Amniotic stem cell (primary cell): Measurements from ENCODE around the gene TMEM191B.
"Not testable (repeated sequence)": the region's sequence is repeated elsewhere in the genome, so short reads cannot be mapped to it uniquely, and the experiment has no call there.

Experiments
- DNase-seq: peaks from one replicate; lab custom pipeline; 2025; lab: John Stamatoyannopoulos, UW

The TMEM191B gene

GRCh38 chr22:18558516-18558915, 30.9 kb downstream of the TMEM191B start:
- not testable (repeated sequence) for DNase-seq

DNA sequence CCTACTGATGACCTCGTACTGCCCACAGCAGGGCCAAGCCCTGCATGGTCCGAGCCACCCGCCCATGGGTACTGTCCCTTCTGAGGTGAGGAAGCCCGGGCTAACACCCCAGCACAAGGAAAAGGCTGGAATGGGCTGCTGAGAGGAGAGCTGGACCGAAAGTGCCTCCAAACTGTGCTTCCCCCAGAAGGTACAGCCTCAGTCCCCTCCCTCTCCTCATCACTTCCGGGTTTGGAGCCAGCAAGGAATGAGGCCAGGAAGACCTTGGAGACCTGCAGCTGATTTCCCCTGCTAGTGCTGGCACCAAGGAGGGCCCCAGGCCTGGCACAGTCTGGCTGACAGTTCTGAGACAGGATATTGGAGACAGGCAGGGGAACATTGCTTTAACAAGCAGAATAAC, 31.3 kb downstream of the TMEM191B start:
- DNase-seq = not testable (repeated sequence)

GRCh38 chr22:18560099-18560974, 32.7 kb downstream of the TMEM191B start:
- not testable (repeated sequence) for DNase-seq

- DNase-seq = not testable (repeated sequence)
Observed at GRCh38 chr22:18570509-18571246, 43.1 kb downstream of the TMEM191B start.

DNA sequence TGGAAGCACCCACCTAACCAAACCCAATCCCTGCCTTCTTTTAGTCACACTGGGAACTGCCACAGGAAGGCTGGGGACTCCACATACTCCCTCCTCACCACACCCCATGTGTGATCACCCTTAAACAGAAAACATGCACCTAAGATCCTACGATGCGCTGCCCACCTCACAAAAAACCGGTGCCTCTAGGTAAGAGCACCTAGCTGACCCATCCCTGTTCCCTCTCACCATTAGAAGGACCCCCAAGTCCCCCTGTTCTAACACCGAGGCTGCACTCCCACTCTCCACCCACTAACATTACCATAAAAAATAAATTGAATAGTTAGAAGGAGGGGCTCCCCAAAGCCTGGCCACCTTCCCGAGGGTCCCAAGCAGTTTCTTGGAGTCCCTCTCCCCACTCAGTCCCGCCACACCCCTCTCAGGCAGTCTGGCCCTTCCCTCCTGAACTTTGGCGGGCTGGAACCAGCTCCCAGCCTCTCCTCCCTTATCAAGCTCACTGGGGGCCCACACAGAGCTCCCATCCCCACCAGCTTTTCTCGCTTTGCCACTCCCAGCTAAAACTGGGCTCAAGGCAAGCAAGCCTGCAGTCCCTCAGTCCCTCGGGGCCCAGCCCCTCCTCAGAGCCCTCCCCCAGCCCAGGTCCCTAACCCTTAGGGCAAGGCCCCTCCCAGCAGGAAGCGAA, 46.0 kb downstream of the TMEM191B start:
- not testable (repeated sequence) for DNase-seq

GRCh38 chr22:18574555-18574954, 47.0 kb downstream of the TMEM191B start:
- not testable (repeated sequence) for DNase-seq

DNA sequence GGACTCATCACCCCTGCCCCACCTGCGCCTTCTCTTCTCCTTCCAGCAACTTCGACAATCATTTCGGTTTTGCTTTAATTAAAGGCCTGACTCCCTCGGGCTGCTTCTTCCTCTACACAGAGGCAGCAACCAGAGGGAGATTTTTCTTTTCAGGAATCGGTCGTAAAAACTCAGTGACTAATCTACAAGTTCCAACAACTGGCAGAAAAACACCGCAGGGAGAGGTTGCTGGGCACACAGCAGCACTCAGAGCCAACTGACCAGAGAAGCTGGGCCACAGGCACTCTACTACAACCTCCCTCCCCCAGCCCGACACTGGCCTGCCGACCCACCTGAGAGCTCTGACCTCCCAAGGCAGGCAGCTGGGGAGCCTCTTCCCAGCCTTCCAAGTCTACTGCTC, 48.1 kb downstream of the TMEM191B start:
- DNase-seq = not testable (repeated sequence)

GRCh38 chr22:18577090-18577818, 49.7 kb downstream of the TMEM191B start:
- not testable (repeated sequence) for DNase-seq

- DNase-seq = not testable (repeated sequence)
Observed at GRCh38 chr22:18577847-18578246, 50.2 kb downstream of the TMEM191B start.
